Upper lobe of left lung (tissue), 6 donors: ENCODE measurements around the gene APOBEC2. TPM values are rescaled to one million over a fixed set of nuclear protein-coding genes. Genes with fewer than 3 reads are reported as not detected.

ENCODE experiments used
- ATAC-seq, 2 donors: fragments of 200-7000 bp; cut with Tn5 transposase; one replicate each; pipeline ENCODE4 v1.9.1; 2022; ENCODE audit warnings: mild to moderate bottlenecking in 2 of 2, moderate library complexity in 2 of 2; ENCODE audit not compliant: low FRiP score in 2 of 2
- DNase-seq, 2 donors: peaks; one replicate each; pipeline ENCODE4 v3.0.0-alpha.2; 2019 to 2020
- H3K27ac ChIP-seq, 4 donors: fragments of 200-600 bp; sonication (generic); one replicate each; pipeline ENCODE4 v1.5.1; 2016 to 2019
- H3K27me3 ChIP-seq, 4 donors: fragments of 200-600 bp; sonication (generic); one replicate each; pipeline ENCODE4 v1.5.1; 2017 to 2019
- H3K36me3 ChIP-seq, 4 donors: fragments of 200-600 bp; sonication (generic); one replicate each; pipeline ENCODE4 v1.5.1; 2016 to 2019
- H3K4me1 ChIP-seq, 4 donors: fragments of 200-600 bp; sonication (generic); one replicate each; pipeline ENCODE4 v1.5.1; 2018 to 2019
- H3K4me3 ChIP-seq, 4 donors: fragments of 200-600 bp; sonication (generic); one replicate each; pipeline ENCODE4 v1.5.1; 2017 to 2019; ENCODE audit warnings: mild to moderate bottlenecking in 2 of 4, moderate library complexity in 1 of 4
- H3K9me3 ChIP-seq, 4 donors: fragments of 200-600 bp; sonication (generic); one replicate each; pipeline ENCODE4 v1.5.1; 2018 to 2019
- CTCF ChIP-seq, 6 experiments: fragments of 450-650 bp in 4 of 6; fragments of 200-600 bp in 2 of 6; sonication (generic) in 2 of 6; IDR thresholded peaks; one replicate each; pipeline ENCODE4 v1.5.1; 2016 to 2019; ENCODE audit warnings: antibody characterized with exemption in 6 of 6
- EP300 ChIP-seq, 4 donors: sonication (generic); formaldehyde crosslinking; IDR thresholded peaks; one replicate each; pipeline ENCODE4 v1.5.1; 2017; ENCODE audit warnings: antibody characterized with exemption in 4 of 4, control low read depth in 2 of 4
- POLR2A ChIP-seq, 4 donors: fragments of 450-650 bp; IDR thresholded peaks; one replicate each; pipeline ENCODE4 v1.5.1; 2016 to 2017; ENCODE audit warnings: antibody characterized with exemption in 4 of 4, mild to moderate bottlenecking in 2 of 4
- POLR2AphosphoS5 ChIP-seq, 2 donors: sonication (generic); formaldehyde crosslinking; IDR thresholded peaks; one replicate each; pipeline ENCODE4 v1.5.1; 2017; ENCODE audit warnings: antibody characterized with exemption in 2 of 2
- WGBS, 2 donors: methylation state at CpG; one replicate each; pipeline ENCODE4 v1.1.5; 2017 to 2018; 5-methylcytosine and 5-hydroxymethylcytosine counted together
- total RNA-seq, 6 donors: library from RNA; depleted of rRNA in 4 of 6; stranded (reverse); fragments of >200 nt in 4 of 6; gene quantifications; one replicate each; pipeline versions ENCODE4 v1.1.0 to v1.2.1, GENCODE V29; 2016 to 2021
- donor health status: DM: no; HTN: no; CAD: no; lungs with moderate emphysema.
- donor health status: DM: no; HTN: yes; CAD: no; lungs with severe emphysema.

The APOBEC2 gene
- total RNA-seq, 6 donors from 2014 or later: not detected

- no peaks in the 10 kb centered on the region for H3K9me3 ChIP-seq
- ATAC-seq: no peak
- H3K36me3 ChIP-seq: no peaks in the 10 kb centered on the region
- no peaks in the 10 kb centered on the region for H3K27me3 ChIP-seq
- WGBS, 2 donors: 96% methylated on average over 3 of the region's 3 CpGs
- TF ChIP-seq EP300 (IDR thresholded peaks at IDR 0.05): no peak
- TF ChIP-seq POLR2AphosphoS5 (IDR thresholded peaks at IDR 0.05): no peak
- no peak for TF ChIP-seq POLR2A (IDR thresholded peaks at IDR 0.05)
- TF ChIP-seq CTCF (IDR thresholded peaks at IDR 0.05): no peak
- peaks cover 0 to 9% (median 4%) of the 10 kb centered on the region in 4 donors for H3K4me1 ChIP-seq
- H3K27ac ChIP-seq: no peak overlapping the region
- DNase-seq: no peak
- no peak overlapping the region for H3K4me3 ChIP-seq
These were observed 9.9 kb upstream of the APOBEC2 start for GRCh38 chr6:41043151-41043550.

GRCh38 chr6:41045664-41046063 is 7.3 kb upstream of the APOBEC2 start:
- peaks cover 0 to 5% (median 2%) of the 10 kb centered on the region in 4 donors for H3K4me1 ChIP-seq
- no peaks in the 10 kb centered on the region for H3K9me3 ChIP-seq
- ATAC-seq (no peak), DNase-seq (no peak)
- no peaks in the 10 kb centered on the region for H3K36me3 ChIP-seq
- H3K4me3 ChIP-seq: no peak overlapping the region
- TF ChIP-seq CTCF (IDR thresholded peaks at IDR 0.05) (no peak), EP300 (IDR thresholded peaks at IDR 0.05) (no peak), POLR2AphosphoS5 (IDR thresholded peaks at IDR 0.05) (no peak), POLR2A (IDR thresholded peaks at IDR 0.05) (no peak)
- WGBS, 2 donors: 68 to 76% methylated on average over 5 of the region's 5 CpGs
- H3K27me3 ChIP-seq: no peaks in the 10 kb centered on the region
- H3K27ac ChIP-seq: no peak overlapping the region

GRCh38 chr6:41046084-41046483 is 6.9 kb upstream of the APOBEC2 start:
- ATAC-seq: no peak
- Histone ChIP-seq H3K4me3 (no peak overlapping the region), H3K36me3 (no peaks in the 10 kb centered on the region), H3K4me1 (peaks cover 0 to under 1% (median 0%) of the 10 kb centered on the region in 4 donors), H3K9me3 (no peaks in the 10 kb centered on the region), H3K27ac (no peak overlapping the region), H3K27me3 (no peaks in the 10 kb centered on the region)
- no peak for TF ChIP-seq CTCF (IDR thresholded peaks at IDR 0.05)
- TF ChIP-seq POLR2AphosphoS5 (IDR thresholded peaks at IDR 0.05): no peak
- no peak for TF ChIP-seq EP300 (IDR thresholded peaks at IDR 0.05)
- TF ChIP-seq POLR2A (IDR thresholded peaks at IDR 0.05): no peak
- DNase-seq: no peak
- 90 to 92% methylated on average over 1 of the region's 1 CpG for WGBS, 2 donors

- no peak for ATAC-seq
- TF ChIP-seq POLR2A (IDR thresholded peaks at IDR 0.05) (no peak), POLR2AphosphoS5 (IDR thresholded peaks at IDR 0.05) (no peak), CTCF (IDR thresholded peaks at IDR 0.05) (no peak), EP300 (IDR thresholded peaks at IDR 0.05) (no peak)
- Histone ChIP-seq H3K36me3 (no peaks in the 10 kb centered on the region), H3K27me3 (no peaks in the 10 kb centered on the region), H3K9me3 (no peaks in the 10 kb centered on the region), H3K27ac (no peak overlapping the region), H3K4me1 (peaks cover 0 to 6% (median 4%) of the 10 kb centered on the region in 4 donors), H3K4me3 (no peak overlapping the region)
- no peak for DNase-seq
- 93 to 94% methylated on average over 2 of the region's 2 CpGs for WGBS, 2 donors
These were observed 5.7 kb upstream of the APOBEC2 start for GRCh38 chr6:41047306-41047705.
